ENCODE measurements around the gene DYTN. TPM values are rescaled to one million over a fixed set of nuclear protein-coding genes. Genes with fewer than 3 reads are reported as not detected.

The DYTN gene
- total RNA-seq, 3 donors from 2014 or later = not detected

DNA sequence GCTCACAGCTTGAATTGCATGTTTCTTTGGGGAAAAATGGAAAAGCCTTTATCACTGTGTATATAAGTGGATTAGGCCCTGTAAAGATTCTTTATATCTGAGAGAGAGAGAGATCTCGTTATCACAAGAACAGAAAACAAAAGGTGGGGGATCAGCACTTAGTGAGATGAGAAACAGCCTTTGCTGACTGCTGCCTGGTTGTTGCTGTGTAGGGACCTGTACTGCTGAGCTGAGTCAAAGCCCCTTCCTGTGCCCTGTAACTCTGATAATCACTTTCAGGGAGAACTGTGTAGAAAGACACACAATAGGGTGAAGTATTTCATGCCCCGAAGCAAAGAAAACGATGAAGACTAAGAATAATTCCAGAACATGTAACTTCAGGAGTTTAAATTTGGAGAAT is 106.5 kb downstream of the DYTN start:
- H3K36me3 ChIP-seq (ENCODE audit: low read depth) = no peaks in the 10 kb centered on the region
- no peak for ATAC-seq
- TF ChIP-seq, protein P1, sequence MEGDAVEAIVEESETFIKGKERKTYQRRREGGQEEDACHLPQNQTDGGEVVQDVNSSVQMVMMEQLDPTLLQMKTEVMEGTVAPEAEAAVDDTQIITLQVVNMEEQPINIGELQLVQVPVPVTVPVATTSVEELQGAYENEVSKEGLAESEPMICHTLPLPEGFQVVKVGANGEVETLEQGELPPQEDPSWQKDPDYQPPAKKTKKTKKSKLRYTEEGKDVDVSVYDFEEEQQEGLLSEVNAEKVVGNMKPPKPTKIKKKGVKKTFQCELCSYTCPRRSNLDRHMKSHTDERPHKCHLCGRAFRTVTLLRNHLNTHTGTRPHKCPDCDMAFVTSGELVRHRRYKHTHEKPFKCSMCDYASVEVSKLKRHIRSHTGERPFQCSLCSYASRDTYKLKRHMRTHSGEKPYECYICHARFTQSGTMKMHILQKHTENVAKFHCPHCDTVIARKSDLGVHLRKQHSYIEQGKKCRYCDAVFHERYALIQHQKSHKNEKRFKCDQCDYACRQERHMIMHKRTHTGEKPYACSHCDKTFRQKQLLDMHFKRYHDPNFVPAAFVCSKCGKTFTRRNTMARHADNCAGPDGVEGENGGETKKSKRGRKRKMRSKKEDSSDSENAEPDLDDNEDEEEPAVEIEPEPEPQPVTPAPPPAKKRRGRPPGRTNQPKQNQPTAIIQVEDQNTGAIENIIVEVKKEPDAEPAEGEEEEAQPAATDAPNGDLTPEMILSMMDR (IDR thresholded peaks at IDR 0.05) = no peak
- no peak for DNase-seq
- intact Hi-C loops (cut with DNase I, micrococcal nuclease) = no loop called here
- no peak overlapping the region for H3K4me3 ChIP-seq
- no peaks in the 10 kb centered on the region for H3K4me1 ChIP-seq (ENCODE audit: low read depth)
- no peaks in the 10 kb centered on the region for H3K9me3 ChIP-seq

- H3K36me3 ChIP-seq (ENCODE audit: low read depth) = no peaks in the 10 kb centered on the region
- DNase-seq = no peak
- no peak overlapping the region for H3K4me3 ChIP-seq
- intact Hi-C loops (cut with DNase I, micrococcal nuclease) = no loop called here
- no peaks in the 10 kb centered on the region for H3K9me3 ChIP-seq
- TF ChIP-seq, protein P1 (IDR thresholded peaks at IDR 0.05) = no peak
- ATAC-seq = no peak
- no peaks in the 10 kb centered on the region for H3K4me1 ChIP-seq (ENCODE audit: low read depth)
Observed at GRCh38 chr2:206611191-206611590, 107.0 kb downstream of the DYTN start.

- TF ChIP-seq, protein P1 (IDR thresholded peaks at IDR 0.05) = no peak
- Histone ChIP-seq H3K9me3 (no peaks in the 10 kb centered on the region), H3K4me1 (ENCODE audit: low read depth) (no peaks in the 10 kb centered on the region), H3K4me3 (no peak overlapping the region), H3K36me3 (ENCODE audit: low read depth) (no peaks in the 10 kb centered on the region)
- intact Hi-C loops (cut with DNase I, micrococcal nuclease) = no loop called here
- DNase-seq = no peak
- ATAC-seq = no peak
Observed at GRCh38 chr2:206610451-206610850, 107.7 kb downstream of the DYTN start.

DNA sequence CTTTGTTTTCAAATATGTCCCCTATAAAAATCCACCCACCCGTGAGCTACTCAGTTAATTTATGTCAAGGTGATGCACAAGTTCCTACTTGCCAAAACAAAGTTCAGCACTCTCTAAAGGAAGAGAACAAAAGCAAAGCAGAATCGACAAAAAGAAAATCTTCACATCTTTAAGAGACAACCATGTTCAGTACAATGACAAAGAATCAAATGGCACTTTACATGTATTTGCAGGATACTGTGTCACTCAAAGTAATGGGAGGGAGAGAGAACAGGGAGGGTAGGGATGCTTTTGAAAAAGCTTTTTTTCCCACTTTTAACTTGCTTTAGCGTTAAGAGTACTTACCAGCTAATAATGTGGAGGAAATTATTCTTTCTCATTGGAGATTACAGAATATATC is 115.0 kb downstream of the DYTN start:
- H3K4me1 ChIP-seq (ENCODE audit: low read depth) = no peaks in the 10 kb centered on the region
- no peak overlapping the region for H3K4me3 ChIP-seq
- intact Hi-C loops (cut with DNase I, micrococcal nuclease) = no loop called here
- no peaks in the 10 kb centered on the region for H3K36me3 ChIP-seq (ENCODE audit: low read depth)
- no peaks in the 10 kb centered on the region for H3K9me3 ChIP-seq
- no peak for DNase-seq
- ATAC-seq = no peak
- TF ChIP-seq, protein P1 (IDR thresholded peaks at IDR 0.05) = no peak

Other genes with a start within 250 kb of the DYTN start
- gene FAM237A, start 75.9 kb downstream of the DYTN start, total RNA-seq = not detected
- under 1 TPM; 0.26 to 0.60 (median 0.34) TPM for gene MDH1B, start 46.9 kb upstream of the DYTN start, total RNA-seq
- gene FASTKD2, start 47.2 kb upstream of the DYTN start, total RNA-seq = 10 to 100 TPM; 19.3 to 23.3 (median 21.7) TPM
- under 1 TPM in 2 of 3 donors, not detected in 1; 0.32 to 0.73 TPM for gene CPO, start 221.1 kb upstream of the DYTN start, total RNA-seq

Measured in mucosa of descending colon (tissue), 3 donors.